GM19239 (cell line): ENCODE measurements around the gene SRD5A3.

Experiments used
- DNase-seq: peaks from one replicate; pipeline ENCODE4 v3.0.0; 2011; ENCODE audit warnings: low spot score; ENCODE audit not compliant: insufficient read length
- FAIRE-seq: peaks from 2 replicates; lab custom pipeline; 2011; peaks lifted over from hg19 to GRCh38; lab: Jason Lieb, UNC

Gene SRD5A3

GRCh38 chr4:55398461-55398860 lies 52.4 kb downstream of the SRD5A3 start:
- no peak for FAIRE-seq
- DNase-seq, result no peak

GRCh38 chr4:55398966-55399365 lies 52.9 kb downstream of the SRD5A3 start:
- FAIRE-seq (no peak), DNase-seq (no peak)

- FAIRE-seq, result no peak
- no peak for DNase-seq
These were observed 53.5 kb downstream of the SRD5A3 start for GRCh38 chr4:55399581-55399980.

GRCh38 chr4:55405073-55405472 lies 59.0 kb downstream of the SRD5A3 start:
- no peak for DNase-seq
- no peak for FAIRE-seq

GRCh38 chr4:55406545-55406944 lies 60.5 kb downstream of the SRD5A3 start:
- FAIRE-seq (no peak), DNase-seq (no peak)

GRCh38 chr4:55407119-55407518 lies 61.1 kb downstream of the SRD5A3 start:
- FAIRE-seq, result no peak

GRCh38 chr4:55407764-55408163 lies 61.7 kb downstream of the SRD5A3 start:
- DNase-seq (no peak), FAIRE-seq (no peak)

More at GRCh38 chr4:55407119-55407518, 61.1 kb downstream of the SRD5A3 start:
- DNase-seq, result no peak

GRCh38 chr4:55409468-55410171 lies 63.6 kb downstream of the SRD5A3 start:
- DNase-seq (no peak), FAIRE-seq (peak; percentile 91)

GRCh38 chr4:55410431-55410830 lies 64.4 kb downstream of the SRD5A3 start:
- DNase-seq, result no peak
- FAIRE-seq, result no peak

GRCh38 chr4:55411621-55412020 lies 65.6 kb downstream of the SRD5A3 start:
- DNase-seq (no peak), FAIRE-seq (no peak)

- FAIRE-seq (no peak), DNase-seq (no peak)
These were observed 70.1 kb downstream of the SRD5A3 start for GRCh38 chr4:55416176-55416575.
